ENCODE results near the gene PRDM11.

The PRDM11 gene

DNA sequence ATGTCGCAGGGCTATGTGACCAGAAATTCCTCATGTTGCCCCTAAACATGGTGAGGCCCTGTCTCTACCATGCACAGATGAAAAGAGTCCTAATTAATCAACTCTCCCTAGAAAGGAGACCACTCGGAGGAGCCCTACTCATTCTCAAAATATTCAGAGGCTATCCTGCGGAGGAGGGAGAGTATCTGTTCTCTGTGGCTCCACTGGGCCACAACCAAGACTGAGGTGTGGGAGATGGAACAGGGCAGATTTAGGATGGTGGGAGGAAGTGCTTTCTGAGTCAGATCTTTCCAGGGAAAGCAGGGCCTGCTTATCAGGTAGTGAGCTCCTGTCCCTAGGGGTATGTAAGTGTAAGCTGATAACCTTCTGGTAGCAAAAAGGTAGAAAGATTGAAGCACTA, 37.0 kb upstream of the PRDM11 start:
- TF ChIP-seq, protein P1, sequence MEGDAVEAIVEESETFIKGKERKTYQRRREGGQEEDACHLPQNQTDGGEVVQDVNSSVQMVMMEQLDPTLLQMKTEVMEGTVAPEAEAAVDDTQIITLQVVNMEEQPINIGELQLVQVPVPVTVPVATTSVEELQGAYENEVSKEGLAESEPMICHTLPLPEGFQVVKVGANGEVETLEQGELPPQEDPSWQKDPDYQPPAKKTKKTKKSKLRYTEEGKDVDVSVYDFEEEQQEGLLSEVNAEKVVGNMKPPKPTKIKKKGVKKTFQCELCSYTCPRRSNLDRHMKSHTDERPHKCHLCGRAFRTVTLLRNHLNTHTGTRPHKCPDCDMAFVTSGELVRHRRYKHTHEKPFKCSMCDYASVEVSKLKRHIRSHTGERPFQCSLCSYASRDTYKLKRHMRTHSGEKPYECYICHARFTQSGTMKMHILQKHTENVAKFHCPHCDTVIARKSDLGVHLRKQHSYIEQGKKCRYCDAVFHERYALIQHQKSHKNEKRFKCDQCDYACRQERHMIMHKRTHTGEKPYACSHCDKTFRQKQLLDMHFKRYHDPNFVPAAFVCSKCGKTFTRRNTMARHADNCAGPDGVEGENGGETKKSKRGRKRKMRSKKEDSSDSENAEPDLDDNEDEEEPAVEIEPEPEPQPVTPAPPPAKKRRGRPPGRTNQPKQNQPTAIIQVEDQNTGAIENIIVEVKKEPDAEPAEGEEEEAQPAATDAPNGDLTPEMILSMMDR (IDR thresholded peaks at IDR 0.05): no peak

GRCh38 chr11:45110562-45110961, 35.9 kb upstream of the PRDM11 start:
- TF ChIP-seq, protein P1 (IDR thresholded peaks at IDR 0.05): peak; percentile 63

GRCh38 chr11:45113807-45114206, 32.6 kb upstream of the PRDM11 start:
- TF ChIP-seq, protein P1 (IDR thresholded peaks at IDR 0.05): no peak

GRCh38 chr11:45133878-45134277, 12.6 kb upstream of the PRDM11 start:
- TF ChIP-seq, protein P1 (IDR thresholded peaks at IDR 0.05): no peak

- TF ChIP-seq, protein P1 (IDR thresholded peaks at IDR 0.05): no peak
These were observed 5.3 kb upstream of the PRDM11 start for GRCh38 chr11:45141171-45141570.

DNA sequence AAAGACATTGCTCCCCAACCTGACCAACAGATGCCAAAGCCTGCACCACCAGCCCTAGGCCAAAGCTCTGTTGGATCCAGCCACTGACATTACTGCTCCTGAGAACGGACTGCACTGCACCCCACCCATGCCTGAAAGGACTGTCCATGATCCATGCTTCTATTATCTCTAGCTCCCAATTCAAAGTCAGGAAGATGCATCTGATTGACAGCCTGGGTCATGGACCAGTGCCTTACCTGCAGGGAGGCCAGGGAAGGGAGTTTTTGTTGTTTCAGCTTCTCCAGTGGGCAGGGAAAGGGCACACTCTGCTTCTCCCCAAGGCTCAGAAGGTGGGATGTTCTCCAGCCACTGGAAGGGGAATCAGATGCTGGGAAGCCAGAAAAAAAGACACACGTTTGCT, 4.8 kb upstream of the PRDM11 start:
- TF ChIP-seq, protein P1 (IDR thresholded peaks at IDR 0.05): no peak

DNA sequence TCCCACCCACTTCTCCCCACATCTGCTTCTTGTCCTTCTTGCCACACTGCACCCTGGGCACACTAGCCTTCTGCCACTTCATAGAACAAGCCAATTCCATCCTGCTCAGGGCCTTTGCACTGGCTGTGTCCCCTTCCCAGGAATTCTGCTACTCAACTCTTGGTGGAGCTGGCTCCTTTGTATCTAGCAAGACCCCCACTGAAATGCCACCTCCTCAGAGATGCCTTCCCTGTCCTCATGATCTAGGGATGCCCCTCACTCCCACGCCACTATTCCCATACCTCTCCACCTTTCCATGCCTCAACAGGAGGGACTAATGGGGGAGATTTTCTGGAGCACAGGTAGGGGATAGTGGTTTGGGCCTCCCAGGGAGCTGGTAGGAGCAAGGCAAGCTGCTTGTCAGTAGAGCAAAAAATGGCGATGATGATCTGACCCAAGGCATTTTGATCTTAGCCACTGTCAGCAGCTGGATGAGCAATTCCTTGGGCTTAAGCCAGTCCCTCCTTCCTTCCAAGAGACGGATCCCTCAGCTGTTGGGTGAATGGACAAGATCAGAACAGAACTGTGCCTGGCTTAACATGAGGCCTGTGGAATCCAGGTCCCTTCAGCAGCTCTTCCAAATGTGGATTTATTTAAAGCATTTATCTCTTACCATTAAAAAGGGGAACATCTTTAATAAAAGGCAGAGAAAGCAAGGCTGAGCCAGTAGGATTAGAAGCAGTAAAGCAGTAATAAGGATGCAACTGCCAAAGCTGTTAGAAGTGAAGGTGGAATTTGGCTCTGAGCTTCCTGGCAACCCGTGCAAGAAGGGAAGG, 4.0 kb upstream of the PRDM11 start:
- TF ChIP-seq, protein P1 (IDR thresholded peaks at IDR 0.05): no peak
